GM12878 (cell line): ENCODE measurements around the gene SMARCD2. TPM values are rescaled to one million over a fixed set of nuclear protein-coding genes. Genes with fewer than 3 reads are reported as not detected.
A peak's percentile ranks its signal among the peaks of the same experiment; 100 is the strongest.

ENCODE experiments used
- ATF3 ChIP-seq: IDR thresholded peaks from 2 replicates; pipeline ENCODE4 v1.6.1; 2011; ENCODE audit warnings: low read depth, mild to moderate bottlenecking, low read length, moderate library complexity, borderline replicate concordance; ENCODE audit errors: extremely low read depth
- BCL11A ChIP-seq: IDR thresholded peaks from 2 replicates; pipeline ENCODE4 v1.6.1; 2011; ENCODE audit warnings: low read depth, low read length
- BHLHE40 ChIP-seq, 2 experiments: fragments of 450-650 bp in 1 of 2; IDR thresholded peaks; 2 replicates each; pipeline ENCODE4 v1.6.1; 2011 to 2017; ENCODE audit warnings: low read depth in 2 of 2, borderline replicate concordance in 1 of 2, improper control_type of control experiment in 1 of 2, low read length in 1 of 2, mild to moderate bottlenecking in 1 of 2
- E4F1 ChIP-seq: fragments of 450-650 bp; IDR thresholded peaks from 2 replicates; pipeline ENCODE4 v1.6.1; 2018; ENCODE audit warnings: borderline replicate concordance, mild to moderate bottlenecking; ENCODE audit not compliant: partially characterized antibody
- ELK1 ChIP-seq: IDR thresholded peaks from 2 replicates; pipeline ENCODE4 v1.6.1; 2012; ENCODE audit warnings: low read depth, low read length, improper control_type of control experiment
- IRF3 ChIP-seq: fragments of 450-650 bp; IDR thresholded peaks from 2 replicates; pipeline ENCODE4 v1.6.1; 2014; ENCODE audit warnings: mild to moderate bottlenecking
- IRF4 ChIP-seq: IDR thresholded peaks from 2 replicates; pipeline ENCODE4 v1.6.1; 2011; ENCODE audit warnings: low read depth, low read length
- JUND ChIP-seq: IDR thresholded peaks from 2 replicates; pipeline ENCODE4 v1.6.1; 2012; ENCODE audit warnings: low read depth, mild to moderate bottlenecking, low read length, improper control_type of control experiment, moderate library complexity
- MTA2 ChIP-seq: fragments of 450-650 bp; IDR thresholded peaks from 2 replicates; pipeline ENCODE4 v1.6.1; 2016; ENCODE audit warnings: low read depth, mild to moderate bottlenecking, moderate library complexity
- MYC ChIP-seq: IDR thresholded peaks from 2 replicates; pipeline ENCODE4 v1.6.1; 2011; ENCODE audit warnings: mild to moderate bottlenecking, low read length, moderate library complexity, inconsistent platforms; ENCODE audit not compliant: insufficient read depth, insufficient replicate concordance, insufficient read length, severe bottlenecking
- NBN ChIP-seq: fragments of 450-650 bp; IDR thresholded peaks from 2 replicates; pipeline ENCODE4 v1.6.1; 2016
- PAX8 ChIP-seq: fragments of 450-650 bp; IDR thresholded peaks from 2 replicates; pipeline ENCODE4 v1.6.1; 2017; ENCODE audit warnings: mild to moderate bottlenecking, moderate library complexity
- PBX3 ChIP-seq: IDR thresholded peaks from 2 replicates; pipeline ENCODE4 v1.6.1; 2011; ENCODE audit warnings: mild to moderate bottlenecking, low read depth, low read length, moderate library complexity; ENCODE audit not compliant: insufficient replicate concordance
- POLR2AphosphoS2 ChIP-seq: IDR thresholded peaks from 2 replicates; pipeline ENCODE4 v1.6.1; 2011; ENCODE audit warnings: low read depth, mild to moderate bottlenecking, low read length, improper control_type of control experiment, moderate library complexity
- RAD51 ChIP-seq: fragments of 450-650 bp; IDR thresholded peaks from 2 replicates; pipeline ENCODE4 v1.6.1; 2016; ENCODE audit warnings: moderate library complexity, mild to moderate bottlenecking, inconsistent platforms
- SIN3A ChIP-seq: IDR thresholded peaks from 2 replicates; pipeline ENCODE4 v1.6.1; 2012; ENCODE audit warnings: low read depth, low read length, improper control_type of control experiment
- SPI1 ChIP-seq: IDR thresholded peaks from 2 replicates; pipeline ENCODE4 v1.6.1; 2011; ENCODE audit warnings: low read depth, mild to moderate bottlenecking, low read length, moderate library complexity, borderline replicate concordance; ENCODE audit not compliant: insufficient read depth
- TCF12 ChIP-seq: IDR thresholded peaks from 2 replicates; pipeline ENCODE4 v1.6.1; 2011; ENCODE audit warnings: low read depth, mild to moderate bottlenecking, low read length
- ZNF207 ChIP-seq: fragments of 450-650 bp; IDR thresholded peaks from 2 replicates; pipeline ENCODE4 v1.6.1; 2014; ENCODE audit warnings: antibody characterized with exemption, mild to moderate bottlenecking, borderline replicate concordance
- ZNF274 ChIP-seq: IDR thresholded peaks from one replicate; pipeline ENCODE4 v1.8.0; 2011; ENCODE audit not compliant: insufficient read length, insufficient read depth
- polyA plus RNA-seq, 11 experiments: library from polyadenylated mRNA; depleted of rRNA in 4 of 11; unstranded in 6 of 11; stranded (reverse) in 5 of 11; fragments of >200 nt; fragmentation: Nextera tagmentation in 4 of 11; fragmentation: Illumina TruSeq in 1 of 11; extraction: Ambion mirVana in 4 of 11; extraction: Trizol in 1 of 11; gene quantifications; 1 replicate in 1 of 11; 2 replicates in 10 of 11; pipeline versions ENCODE4 v1.2.1 to v1.2.3, GENCODE V29; 2011 to 2016; ENCODE audit warnings: inconsistent platforms in 2 of 11, missing spikeins in 2 of 11, low read depth in 1 of 11
- total RNA-seq, 4 experiments: library from RNA; depleted of rRNA in 3 of 4; stranded (reverse); fragments of >200 nt in 3 of 4; fragmentation: Illumina TruSeq in 1 of 4; extraction: Trizol in 1 of 4; gene quantifications; 2 replicates each; pipeline versions ENCODE4 v1.2.1 to v1.2.3, GENCODE V29; 2013 to 2021

The SMARCD2 gene
- total and polyA plus RNA-seq, 10 of the 15 experiments (the other 5 are each of a cell fraction or from before 2014, with no cell fraction given), result 2.4 to 111 (median 63.6) TPM

GRCh38 chr17:63842540-63843386 is at the start of gene SMARCD2 (continued):
- peak; percentile 58; the same call in 1 of the 2 replicates for TF ChIP-seq POLR2AphosphoS2
- TF ChIP-seq JUND, result no peak; the same call in 1 of the 2 replicates
- peak; percentile 27 to 70; a peak in 3 of 4 replicates for TF ChIP-seq BHLHE40 (IDR thresholded peaks at IDR 0.05; ENCODE audit: borderline replicate concordance in 1 of 2, low read depth in 2 of 2, low read length in 1 of 2)
- no peak; the same call in 1 of the 2 replicates for TF ChIP-seq SPI1
- no peak for TF ChIP-seq ATF3
- TF ChIP-seq NBN, result peak; percentile 87
- TF ChIP-seq IRF4, result peak; percentile 62; the same call in 1 of the 2 replicates
- TF ChIP-seq E4F1, result peak; percentile 85
- no peak for TF ChIP-seq PAX8
- TF ChIP-seq BCL11A, result peak; percentile 66
- TF ChIP-seq MYC, result no peak
- peak; percentile 99 for TF ChIP-seq ZNF207
- TF ChIP-seq RAD51, result no peak
- no peak for TF ChIP-seq IRF3
- TF ChIP-seq ELK1, result peak; percentile 73
- peak; percentile 98 for TF ChIP-seq MTA2
- no peak for TF ChIP-seq PBX3
- TF ChIP-seq SIN3A, result peak; percentile 83
- TF ChIP-seq TCF12, result 0 out of 2 replicates have a peak, but pooled peaks have one; percentile 13
- TF ChIP-seq ZNF274, result no peak
